HepG2 (cell line): ENCODE measurements around the gene RIPOR3. TPM values are rescaled to one million over a fixed set of nuclear protein-coding genes. Genes with fewer than 3 reads are reported as not detected.

Experiments
- ATAC-seq: fragments of 200-7000 bp; cut with Tn5 transposase; 3 replicates; pipeline ENCODE4 v1.9.1; 2020; ENCODE audit warnings: mild to moderate bottlenecking, moderate library complexity
- BruUV-seq: library from RNA; stranded (reverse); fragments of 400-500 nt; replicated peaks from 2 replicates; lab custom pipeline; 2021; lab: Mats Ljungman, UMichigan
- CTCF ChIA-PET: fragments of 300-600 bp; formaldehyde crosslinking; extraction: SDS; loops from one replicate; lab custom pipeline; 2021; ENCODE audit warnings: low total read pairs, inconsistent platforms, low intra/inter-chr PET ratio; lab: Yijun Ruan, JAX
- POLR2A ChIA-PET: fragments of 350-600 bp; sonication (Branson Sonifier 250); formaldehyde crosslinking; loops from one replicate; lab custom pipeline; 2020; ENCODE audit warnings: antibody characterized with exemption, inconsistent platforms; lab: Yijun Ruan, JAX
- DNase-seq: peaks from one replicate; pipeline ENCODE4 v3.0.0-alpha.2; 2015; ENCODE audit warnings: low spot score
- FAIRE-seq: peaks from 3 replicates; lab custom pipeline; 2011; peaks lifted over from hg19 to GRCh38; lab: Jason Lieb, UNC
- H2AFZ ChIP-seq: one replicate; pipeline ENCODE4 v1.6.1; 2011; ENCODE audit warnings: low read length, inconsistent platforms
- H3K27ac ChIP-seq: fragments of 300-600 bp; 3 replicates; pipeline ENCODE4 v1.8.0; 2011; ENCODE audit warnings: mixed run types, mild to moderate bottlenecking, mixed read lengths, low read length, inconsistent platforms; ENCODE audit not compliant: insufficient read depth; ENCODE audit errors: extremely low read length
- H3K27me3 ChIP-seq, 2 experiments: fragments of 200-600 bp in 1 of 2; 2 replicates in 1 of 2; 3 replicates in 1 of 2; pipeline versions ENCODE4 v1.6.0 to v1.8.0; 2011; ENCODE audit warnings: low read length in 2 of 2, mild to moderate bottlenecking in 2 of 2, moderate library complexity in 2 of 2, inconsistent platforms in 1 of 2; ENCODE audit not compliant: insufficient read depth in 2 of 2, control insufficient read depth in 1 of 2
- H3K36me3 ChIP-seq, 2 experiments: fragments of 200-600 bp in 1 of 2; replicated peaks in 1 of 2; 2 replicates in 1 of 2; 3 replicates in 1 of 2; pipeline versions ENCODE4 v1.5.1 to v1.8.0; 2011; ENCODE audit warnings: low read length in 2 of 2, inconsistent platforms in 1 of 2; ENCODE audit not compliant: insufficient read depth in 2 of 2, control insufficient read depth in 1 of 2
- H3K4me1 ChIP-seq: 2 replicates; pipeline ENCODE4 v1.5.1; 2012; ENCODE audit warnings: low read length, inconsistent platforms; ENCODE audit not compliant: insufficient read depth
- H3K4me2 ChIP-seq: 2 replicates; pipeline ENCODE4 v1.6.0; 2011; ENCODE audit warnings: low read depth, low read length, inconsistent platforms
- H3K4me3 ChIP-seq, 3 experiments: fragments of 200-600 bp in 1 of 3; sonication (generic), shearing (Covaris generic) in 1 of 3; replicated peaks in 1 of 3; 2 replicates each; pipeline ENCODE4 v1.5.1; 2011 to 2016; ENCODE audit warnings: low read length in 3 of 3, inconsistent platforms in 2 of 3, low read depth in 2 of 3, mild to moderate bottlenecking in 2 of 3, control low read depth in 1 of 3, mixed read lengths in 1 of 3; ENCODE audit not compliant: insufficient read depth in 1 of 3
- H3K79me2 ChIP-seq: one replicate; pipeline ENCODE4 v1.6.1; 2011; ENCODE audit warnings: low read length, inconsistent platforms; ENCODE audit not compliant: insufficient read depth
- H3K9ac ChIP-seq: 2 replicates; pipeline ENCODE4 v1.6.0; 2011; ENCODE audit warnings: mild to moderate bottlenecking, low read depth, low read length, inconsistent platforms; ENCODE audit not compliant: insufficient read depth
- H3K9me3 ChIP-seq: 2 replicates; pipeline ENCODE4 v1.5.1; 2012; ENCODE audit warnings: mild to moderate bottlenecking, low read length
- H4K20me1 ChIP-seq: 2 replicates; pipeline ENCODE4 v1.6.0; 2011; ENCODE audit warnings: inconsistent platforms, mild to moderate bottlenecking, low read length, moderate library complexity; ENCODE audit not compliant: insufficient read depth
- CAMTA2 ChIP-seq: sonication (generic); formaldehyde crosslinking; IDR thresholded peaks from 2 replicates; pipeline ENCODE4 v1.4.0; 2020; ENCODE audit warnings: mild to moderate bottlenecking, missing genetic modification reagents, borderline replicate concordance
- FIP1L1 ChIP-seq: fragments of 200-400 bp; formaldehyde crosslinking; IDR thresholded peaks from 2 replicates; pipeline ENCODE4 v1.6.1; 2018; ENCODE audit warnings: low read depth, mild to moderate bottlenecking, low read length, moderate library complexity, borderline replicate concordance; ENCODE audit not compliant: insufficient read depth
- FOSL2 ChIP-seq: sonication (generic); formaldehyde crosslinking; IDR thresholded peaks from 2 replicates; pipeline ENCODE4 v1.4.0; 2020; ENCODE audit warnings: missing genetic modification reagents
- GABPB1 ChIP-seq: IDR thresholded peaks from 2 replicates; pipeline ENCODE4 v1.6.1; 2016; ENCODE audit warnings: mild to moderate bottlenecking, missing genetic modification reagents, moderate library complexity, missing compliant biosample characterization
- HBP1 ChIP-seq: IDR thresholded peaks from 2 replicates; pipeline ENCODE4 v1.6.1; 2016; ENCODE audit warnings: low read depth, control low read depth
- HHEX ChIP-seq: IDR thresholded peaks from 2 replicates; pipeline ENCODE4 v1.6.1; 2016; ENCODE audit warnings: control low read depth
- IKZF4 ChIP-seq: sonication (generic); formaldehyde crosslinking; IDR thresholded peaks from 2 replicates; pipeline ENCODE4 v1.5.1; 2020; ENCODE audit warnings: borderline replicate concordance, mild to moderate bottlenecking, low read depth, missing genetic modification reagents; ENCODE audit errors: not compliant biosample characterization
- PCBP2 ChIP-seq: fragments of 200-400 bp; formaldehyde crosslinking; optimal IDR thresholded peaks from 2 replicates; pipeline ENCODE3; 2018; ENCODE audit warnings: low read length, low read depth; ENCODE audit not compliant: poor library complexity, severe bottlenecking
- PHF20 ChIP-seq: sonication (generic); formaldehyde crosslinking; IDR thresholded peaks from 2 replicates; pipeline ENCODE4 v1.5.0; 2020; ENCODE audit warnings: mild to moderate bottlenecking, missing genetic modification reagents
- POLR2AphosphoS5 ChIP-seq: IDR thresholded peaks from 2 replicates; pipeline ENCODE4 v1.6.1; 2012; ENCODE audit warnings: low read depth, low read length
- SKI ChIP-seq: fragments of 450-650 bp; IDR thresholded peaks from one replicate; pipeline ENCODE4 v1.6.1; 2018; ENCODE audit warnings: mild to moderate bottlenecking; ENCODE audit not compliant: partially characterized antibody
- TGIF2 ChIP-seq: IDR thresholded peaks from 2 replicates; pipeline ENCODE4 v1.6.1; 2016; ENCODE audit warnings: control low read depth, missing compliant biosample characterization
- TRAFD1 ChIP-seq: sonication (generic); formaldehyde crosslinking; IDR thresholded peaks from 2 replicates; pipeline ENCODE4 v1.5.1; 2020; ENCODE audit warnings: missing genetic modification reagents, mild to moderate bottlenecking, borderline replicate concordance
- ZNF329 ChIP-seq: sonication (generic); formaldehyde crosslinking; IDR thresholded peaks from 2 replicates; pipeline ENCODE4 v1.9.0; 2021; ENCODE audit warnings: low read depth, mild to moderate bottlenecking, missing genetic modification reagents
- ZNF432 ChIP-seq: sonication (generic); formaldehyde crosslinking; IDR thresholded peaks from 2 replicates; pipeline ENCODE4 v1.5.0; 2020; ENCODE audit warnings: missing genetic modification reagents, mild to moderate bottlenecking, borderline replicate concordance
- ZNF562 ChIP-seq: sonication (generic); formaldehyde crosslinking; IDR thresholded peaks from 2 replicates; pipeline ENCODE4 v1.8.0; 2022; ENCODE audit warnings: missing genetic modification reagents, borderline replicate concordance
- ZNF614 ChIP-seq: IDR thresholded peaks from 2 replicates; pipeline ENCODE4 v1.6.1; 2018; ENCODE audit warnings: missing biosample characterization, missing genetic modification reagents, inconsistent platforms, borderline replicate concordance
- ZNF746 ChIP-seq: sonication (generic); formaldehyde crosslinking; IDR thresholded peaks from 2 replicates; pipeline ENCODE4 v1.8.0; 2022; ENCODE audit warnings: mild to moderate bottlenecking, missing genetic modification reagents
- WGBS: methylation state at CpG from one replicate; pipeline ENCODE4 v1.1.6; 2017; ENCODE audit warnings: low lambda C conversion rate; 5-methylcytosine and 5-hydroxymethylcytosine counted together
- in situ Hi-C: cut with HindIII; loops from 2 replicates; pipeline ENCODE4 v1.10.0; 2017; ENCODE audit warnings: low pct_unique_long_range_greater_than_20kb; ENCODE audit not compliant: extremely low pct_ligation_motif_present
- intact Hi-C: fragments of 100-400 bp; cut with micrococcal nuclease; formaldehyde crosslinking; loops from one replicate; pipeline ENCODE4 v1.10.0; 2022; ENCODE audit not compliant: unreplicated experiment
- polyA plus RNA-seq, 8 experiments: library from polyadenylated mRNA; depleted of rRNA in 3 of 8; stranded (reverse) in 7 of 8; unstranded in 1 of 8; fragments of >200 nt; fragmentation: Illumina TruSeq in 4 of 8; extraction: Trizol in 4 of 8; gene quantifications; 2 replicates each; pipeline versions ENCODE4 v1.2.1 to v1.2.3, GENCODE V29; 2011 to 2016; ENCODE audit warnings: low read depth in 4 of 8, missing spikeins in 1 of 8, mixed read lengths in 1 of 8; ENCODE audit not compliant: insufficient read depth in 1 of 8
- total RNA-seq, 5 experiments: library from RNA; depleted of rRNA; stranded (reverse); fragments of >200 nt; fragmentation: Illumina TruSeq; extraction: Trizol; gene quantifications; 2 replicates each; pipeline ENCODE4 v1.2.3, GENCODE V29; 2016; ENCODE audit warnings: low read depth in 1 of 5

RIPOR3 gene
- total and polyA plus RNA-seq, 2 of the 13 experiments (the other 11 are each of a cell fraction or from before 2014, with no cell fraction given) = 0.18 TPM; not detected in 1

GRCh38 chr20:50672400-50673145, 18.8 kb downstream of the RIPOR3 start:
- in situ Hi-C loops = no loop called here
- Histone ChIP-seq H3K79me2 (no peaks in the 10 kb centered on the region), H3K27ac (no peak overlapping the region), H3K4me3 (no peak overlapping the region), H3K27me3 (peaks cover 2 to 6% of the 10 kb centered on the region in 2 experiments; a peak in 1 of 5 replicates), H3K36me3 (no peaks in the 10 kb centered on the region), H4K20me1 (no peaks in the 10 kb centered on the region), H3K4me2 (peak overlapping the region; percentile 2; the same call in 1 of the 2 replicates), H3K4me1 (peaks cover 81% of the 10 kb centered on the region), H2AFZ (no peak overlapping the region), H3K9me3 (no peaks in the 10 kb centered on the region), H3K9ac (no peak overlapping the region)
- no peak for DNase-seq
- 44% methylated on average over 7 of the region's 8 CpGs for WGBS
- POLR2A ChIA-PET = interaction anchor here (1.6 kb wide), 1 partner anchor 11 kb away, joined by 5 read pairs; no protein-coding TSS in a partner anchor
- CTCF ChIA-PET = no interaction called here
- FAIRE-seq = no peak
- BruUV-seq = no TSS peak
- no peak for ATAC-seq
- intact Hi-C loops = no loop called here
- TF ChIP-seq IKZF4 (CRISPR knock-in tag) (no peak), FOSL2 (CRISPR knock-in tag) (no peak), ZNF432 (CRISPR knock-in tag) (no peak), TGIF2 (CRISPR knock-in tag) (no peak), ZNF562 (no peak), ZNF614 (CRISPR knock-in tag) (no peak), HBP1 (CRISPR knock-in tag) (no peak), SKI (no peak), ZNF329 (CRISPR knock-in tag) (no peak), FIP1L1 (no peak), PCBP2 (no peak), ZNF746 (0 out of 2 replicates have a peak, but pooled peaks have one; percentile 32), TRAFD1 (CRISPR knock-in tag) (no peak), POLR2AphosphoS5 (no peak), HHEX (CRISPR knock-in tag) (no peak), PHF20 (CRISPR knock-in tag) (no peak), GABPB1 (no peak), CAMTA2 (CRISPR knock-in tag) (no peak)
